Measurements from ENCODE around the gene ARFGEF3.

DNA sequence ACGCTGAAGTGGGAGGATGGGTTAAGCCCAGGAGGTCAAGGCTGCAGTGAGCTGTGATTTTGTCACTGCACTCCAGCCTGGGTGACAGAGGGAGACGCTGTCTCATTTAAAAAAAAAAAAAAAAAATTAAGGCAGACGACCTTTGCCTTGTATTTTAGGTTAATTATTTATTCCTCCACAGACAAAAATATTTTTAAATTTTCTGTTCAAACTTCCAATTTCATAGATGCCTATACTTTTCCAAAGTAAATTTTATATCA, 209.6 kb downstream of the ARFGEF3 start:
- TF ChIP-seq, protein P1, sequence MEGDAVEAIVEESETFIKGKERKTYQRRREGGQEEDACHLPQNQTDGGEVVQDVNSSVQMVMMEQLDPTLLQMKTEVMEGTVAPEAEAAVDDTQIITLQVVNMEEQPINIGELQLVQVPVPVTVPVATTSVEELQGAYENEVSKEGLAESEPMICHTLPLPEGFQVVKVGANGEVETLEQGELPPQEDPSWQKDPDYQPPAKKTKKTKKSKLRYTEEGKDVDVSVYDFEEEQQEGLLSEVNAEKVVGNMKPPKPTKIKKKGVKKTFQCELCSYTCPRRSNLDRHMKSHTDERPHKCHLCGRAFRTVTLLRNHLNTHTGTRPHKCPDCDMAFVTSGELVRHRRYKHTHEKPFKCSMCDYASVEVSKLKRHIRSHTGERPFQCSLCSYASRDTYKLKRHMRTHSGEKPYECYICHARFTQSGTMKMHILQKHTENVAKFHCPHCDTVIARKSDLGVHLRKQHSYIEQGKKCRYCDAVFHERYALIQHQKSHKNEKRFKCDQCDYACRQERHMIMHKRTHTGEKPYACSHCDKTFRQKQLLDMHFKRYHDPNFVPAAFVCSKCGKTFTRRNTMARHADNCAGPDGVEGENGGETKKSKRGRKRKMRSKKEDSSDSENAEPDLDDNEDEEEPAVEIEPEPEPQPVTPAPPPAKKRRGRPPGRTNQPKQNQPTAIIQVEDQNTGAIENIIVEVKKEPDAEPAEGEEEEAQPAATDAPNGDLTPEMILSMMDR (conservative IDR thresholded peaks at IDR 0.05 in 1 of 2, IDR thresholded peaks at IDR 0.05 in 1 of 2; ENCODE audit: extremely low read depth in 1 of 2, insufficient read depth in 1 of 2, low read depth in 1 of 2, low read length in 2 of 2), result no peak
- TF ChIP-seq EZH2 (IDR thresholded peaks at IDR 0.05; ENCODE audit: borderline replicate concordance, low read length), result no peak
